PFSK-1 (cell line): ENCODE results near the gene TRERF1.

ENCODE experiments used
- FOXP2 ChIP-seq: optimal IDR thresholded peaks from 2 replicates; pipeline ENCODE3; 2011; ENCODE audit warnings: borderline replicate concordance, control low read depth, inconsistent platforms; ENCODE audit not compliant: insufficient read depth; ENCODE audit errors: extremely low read length, extremely low read depth
- POLR2AphosphoS5 ChIP-seq: IDR thresholded peaks from 2 replicates; pipeline ENCODE4 v1.6.1; 2012; ENCODE audit warnings: low read depth, mild to moderate bottlenecking, control low read depth, low read length, moderate library complexity
- REST ChIP-seq, 2 experiments: IDR thresholded peaks; 2 replicates each; pipeline versions ENCODE4 v1.6.1 to v1.8.0; 2011 to 2012; ENCODE audit warnings: low read depth in 2 of 2, low read length in 2 of 2, control low read depth in 1 of 2, inconsistent platforms in 1 of 2, mild to moderate bottlenecking in 1 of 2, moderate library complexity in 1 of 2; ENCODE audit not compliant: insufficient read depth in 1 of 2
- SIN3A ChIP-seq: IDR thresholded peaks from 2 replicates; pipeline ENCODE4 v1.6.1; 2012; ENCODE audit warnings: mild to moderate bottlenecking, low read length, moderate library complexity, borderline replicate concordance; ENCODE audit not compliant: insufficient read depth
- TAF1 ChIP-seq: IDR thresholded peaks from 2 replicates; pipeline ENCODE4 v1.6.1; 2012; ENCODE audit warnings: low read length, control low read depth, borderline replicate concordance; ENCODE audit not compliant: insufficient read depth

Gene TRERF1

DNA sequence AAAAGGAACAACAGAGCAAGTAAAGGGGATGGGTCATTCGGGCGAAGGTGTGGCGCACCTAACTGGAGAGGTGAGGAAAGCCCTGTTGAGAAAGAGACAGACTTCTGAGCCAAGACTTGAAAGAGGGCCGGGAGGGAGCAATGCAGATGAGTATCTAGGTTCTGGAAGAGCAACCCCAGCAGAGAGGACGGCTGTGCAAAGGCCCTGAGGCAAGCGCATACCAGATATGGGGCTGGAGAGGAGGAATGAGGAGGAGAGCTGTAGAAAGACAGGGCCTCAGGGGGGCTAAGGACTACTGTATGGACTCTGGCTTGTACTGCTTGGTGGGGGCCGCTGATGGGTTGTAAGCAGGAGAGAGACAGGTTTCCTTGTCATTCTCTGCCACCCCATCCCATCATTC lies 21.9 kb downstream of the TRERF1 start:
- TF ChIP-seq SIN3A (no peak), TAF1 (no peak), FOXP2 (no peak), REST (IDR thresholded peaks at IDR 0.05; ENCODE audit: insufficient read depth in 1 of 2, low read depth in 2 of 2, low read length in 2 of 2) (no peak), POLR2AphosphoS5 (no peak)

DNA sequence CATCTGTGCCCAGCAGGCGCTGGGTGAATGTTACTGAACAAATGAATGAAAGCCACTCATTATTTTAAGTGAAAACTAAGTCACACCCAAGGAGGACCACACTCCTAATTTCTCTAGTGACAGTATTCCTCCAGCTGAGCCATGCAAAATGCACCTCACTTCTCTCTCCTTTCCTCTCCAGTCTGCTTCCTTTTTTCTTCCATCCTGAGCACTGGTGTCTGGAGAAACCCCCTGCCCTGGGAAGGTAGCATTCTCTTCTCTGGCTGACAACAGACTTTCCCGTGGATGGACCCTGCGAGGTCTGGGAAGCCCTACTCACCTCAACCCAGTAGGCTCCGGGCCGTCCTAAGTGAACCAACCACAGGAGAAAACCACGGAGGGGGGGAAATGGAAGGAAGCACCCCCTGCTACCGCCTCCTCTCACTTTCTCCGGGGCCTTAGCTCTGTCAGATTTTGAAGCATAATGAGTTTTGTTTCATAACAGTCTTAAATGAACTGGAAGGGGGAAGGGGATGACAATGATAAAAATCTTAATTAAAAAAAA lies 22.6 kb downstream of the TRERF1 start:
- no peak for TF ChIP-seq POLR2AphosphoS5
- TF ChIP-seq FOXP2 = no peak
- TF ChIP-seq TAF1 = no peak
- no peak for TF ChIP-seq REST (IDR thresholded peaks at IDR 0.05; ENCODE audit: insufficient read depth in 1 of 2, low read depth in 2 of 2, low read length in 2 of 2)

DNA sequence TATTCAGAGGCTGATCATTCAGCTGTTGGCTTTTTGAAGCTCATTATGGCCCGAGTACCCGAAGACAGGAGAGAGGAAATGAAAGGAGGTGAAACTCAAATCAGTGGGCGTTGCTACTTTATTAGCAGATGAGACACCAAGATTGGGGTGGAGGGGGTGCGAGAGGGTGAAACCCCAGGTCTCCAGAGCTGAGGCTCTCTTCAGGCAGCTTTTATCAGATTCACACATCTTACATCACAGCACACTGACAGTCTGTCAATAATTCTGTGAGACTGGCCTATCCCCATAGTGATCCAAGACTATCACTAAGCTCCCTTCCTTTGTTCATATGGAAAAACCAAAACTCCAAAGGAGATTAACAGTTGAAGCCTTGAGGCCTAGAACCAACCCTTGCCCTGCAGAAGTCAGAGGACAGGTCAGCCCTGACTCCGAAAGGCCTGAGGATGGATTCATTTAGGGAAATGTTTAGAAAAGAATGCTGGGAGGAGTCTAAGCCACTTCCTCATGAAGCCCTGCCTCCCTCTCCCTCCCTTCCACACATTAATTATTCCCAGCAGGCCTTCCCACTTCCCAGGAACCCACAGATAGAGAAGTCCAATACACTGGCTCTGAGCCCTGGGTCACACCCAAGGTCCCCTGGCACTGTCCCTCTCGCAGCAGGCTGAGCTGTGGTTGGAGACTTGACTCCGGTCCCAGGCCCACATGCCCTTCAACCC lies 23.2 kb downstream of the TRERF1 start:
- no peak for TF ChIP-seq REST (IDR thresholded peaks at IDR 0.05; ENCODE audit: insufficient read depth in 1 of 2, low read depth in 2 of 2, low read length in 2 of 2)
- TF ChIP-seq FOXP2 = no peak
- TF ChIP-seq POLR2AphosphoS5 = no peak
- TF ChIP-seq TAF1 = no peak
- TF ChIP-seq SIN3A = no peak

DNA sequence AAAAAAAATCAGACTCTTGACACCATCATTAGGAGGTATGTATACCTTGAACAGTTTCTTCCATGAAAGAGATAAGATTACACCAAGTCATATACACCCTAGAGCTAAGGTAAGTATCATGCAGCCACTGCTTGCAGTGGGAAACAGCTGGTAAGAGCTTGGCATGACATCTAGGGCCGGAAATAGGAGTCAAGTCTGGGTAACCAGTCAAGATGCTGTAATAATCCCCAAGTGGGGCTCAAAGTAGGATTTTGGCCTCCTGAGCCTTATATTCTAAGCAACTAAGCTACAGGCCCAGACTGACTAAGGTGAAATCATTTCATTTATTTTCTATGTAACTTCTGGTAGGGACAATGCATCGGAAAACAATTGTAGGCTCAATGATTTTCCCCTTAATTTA lies 23.9 kb downstream of the TRERF1 start:
- no peak for TF ChIP-seq REST (IDR thresholded peaks at IDR 0.05; ENCODE audit: insufficient read depth in 1 of 2, low read depth in 2 of 2, low read length in 2 of 2)
- TF ChIP-seq SIN3A = no peak
- TF ChIP-seq TAF1 = no peak
- no peak for TF ChIP-seq POLR2AphosphoS5
- TF ChIP-seq FOXP2 = no peak

DNA sequence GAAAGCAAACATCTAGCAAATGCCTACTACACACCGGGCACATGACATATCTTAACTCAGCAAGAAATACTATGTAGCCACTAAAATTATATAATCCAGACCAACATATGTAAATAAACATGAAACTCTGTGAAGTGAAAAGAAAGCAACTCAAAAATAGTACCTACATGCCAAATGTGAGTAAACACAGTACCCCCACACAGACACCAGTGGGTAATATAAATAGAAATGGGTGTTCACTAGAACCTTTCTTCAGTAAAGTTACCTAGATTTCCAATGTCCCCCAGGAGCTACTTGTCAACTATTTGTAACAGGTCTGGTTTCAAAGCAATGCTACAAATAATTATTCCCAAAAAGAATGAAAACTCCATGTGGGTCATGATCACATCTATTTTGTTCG lies 25.5 kb downstream of the TRERF1 start:
- TF ChIP-seq FOXP2 = no peak
- no peak for TF ChIP-seq TAF1
- no peak for TF ChIP-seq REST (IDR thresholded peaks at IDR 0.05; ENCODE audit: insufficient read depth in 1 of 2, low read depth in 2 of 2, low read length in 2 of 2)
- TF ChIP-seq SIN3A = no peak
- TF ChIP-seq POLR2AphosphoS5 = no peak
